ENCODE measurements around the gene PCDHGA7. TPM values are rescaled to one million over a fixed set of nuclear protein-coding genes. Genes with fewer than 3 reads are reported as not detected.

The PCDHGA7 gene
- total and polyA plus RNA-seq, 12 donors = 0.54 to 11.5 (median 7.7) TPM

- intact Hi-C loops (cut with DNase I) = loop anchor here in 9 of 10 donors (1.0 to 10.0 kb wide), 9 partner anchors 105 to 203 kb away; partner anchors contain the start of gene PCDHB13 (in 1 of the 9)
- Histone ChIP-seq H3K9me3 (peaks cover 0 to 100% (median 63%) of the 10 kb centered on the region in 11 donors), H3K4me3 (peak within 1 kb of the TSS; percentile 20 to 55 (median 51)), H3K4me1 (peaks cover 0 to 37% (median 5%) of the 10 kb centered on the region in 9 donors), H3K27me3 (peaks cover 0 to 100% (median 0%) of the 10 kb centered on the region in 7 donors), H3K27ac (peak within 1 kb of the TSS in 9 of 10 donors; percentile 30 to 78 (median 56)), H3K36me3 (peaks cover 0 to 42% (median 0%) of the 10 kb centered on the region in 9 donors)
- ATAC-seq (peak; percentile 90 to 94 (median 94)), DNase-seq (peak; percentile 66 to 79)
- TF ChIP-seq CTCF (IDR thresholded peaks at IDR 0.05) = peak; percentile 62 to 83 (median 76)
- 12 to 13% methylated on average over 40 to 46 of the region's 47 CpGs for WGBS, 2 donors
Measured at GRCh38 chr5:141417494-141418172, 35.1 kb downstream of the PCDHGA7 start, which contains the start of gene PCDHGB7. PCDHGB7 (plus strand) TSS chr5:141417677; CDS start chr5:141417860, 183 bp downstream.

- peaks cover 0 to 25% (median 6%) of the 10 kb centered on the region in 9 donors for H3K4me1 ChIP-seq
- intact Hi-C loops (cut with DNase I) = loop anchor here in 8 of 10 donors (5.0 to 10.0 kb wide), 7 partner anchors 103 to 204 kb away; partner anchors contain the start of gene PCDHB13 (in 1 of the 8)
- no peak overlapping the region for H3K4me3 ChIP-seq
- H3K27me3 ChIP-seq = peaks cover 0 to 100% (median 0%) of the 10 kb centered on the region in 7 donors
- H3K36me3 ChIP-seq = peaks cover 0 to 34% (median 0%) of the 10 kb centered on the region in 9 donors
- TF ChIP-seq CTCF (IDR thresholded peaks at IDR 0.05) = no peak
- peaks cover 0 to 100% (median 67%) of the 10 kb centered on the region in 11 donors for H3K9me3 ChIP-seq
- ATAC-seq (peak in 1 of 8 donors; percentile 29), DNase-seq (no peak)
- WGBS, 2 donors = 38 to 45% methylated on average over 74 of the region's 74 CpGs
- H3K27ac ChIP-seq = no peak overlapping the region
Measured at GRCh38 chr5:141419074-141419880, 36.7 kb downstream of the PCDHGA7 start.

- H3K9me3 ChIP-seq = peaks cover 0 to 100% (median 66%) of the 10 kb centered on the region in 11 donors
- ATAC-seq = peak in 4 of 8 donors; percentile 34 to 60 (median 42)
- H3K4me3 ChIP-seq = peak within 1 kb of the TSS in 9 of 10 donors; percentile 6 to 42 (median 34)
- H3K27me3 ChIP-seq = peaks cover 0 to 99% (median 0%) of the 10 kb centered on the region in 7 donors
- intact Hi-C loops (cut with DNase I) = loop anchor here in 4 of 10 donors (2.0 to 10.0 kb wide), 4 partner anchors 54 to 104 kb away; partner anchors contain the start of gene PCDHGA3 (in 1 of the 4)
- peaks cover 0 to 47% (median 0%) of the 10 kb centered on the region in 9 donors for H3K36me3 ChIP-seq
- peak; percentile 23 to 60 (median 49) for TF ChIP-seq CTCF (IDR thresholded peaks at IDR 0.05)
- H3K27ac ChIP-seq = no peak within 1 kb of the TSS
- WGBS, 2 donors = 27 to 30% methylated on average over 42 of the region's 42 CpGs
- H3K4me1 ChIP-seq = peaks cover 0 to 25% (median 6%) of the 10 kb centered on the region in 9 donors
- DNase-seq = no peak
Measured at GRCh38 chr5:141420855-141421488, 38.4 kb downstream of the PCDHGA7 start, which contains the start of gene PCDHGA11. PCDHGA11 (plus strand) TSS chr5:141421051; CDS start chr5:141421228, 177 bp downstream.

Data from heart right ventricle (tissue), 16 donors.